GM21717 (cell line): ENCODE data around the gene AGTPBP1.
"Not testable (repeated sequence)": the region's sequence is repeated elsewhere in the genome, so short reads cannot be mapped to it uniquely, and the experiment has no call there.

Experiments used
- ATAC-seq: cut with Tn5 transposase; IDR thresholded peaks from one replicate; pipeline ENCODE4 v1.9.1; 2021; ENCODE audit warnings: mild to moderate bottlenecking, moderate library complexity; ENCODE audit not compliant: unreplicated experiment

The AGTPBP1 gene

DNA sequence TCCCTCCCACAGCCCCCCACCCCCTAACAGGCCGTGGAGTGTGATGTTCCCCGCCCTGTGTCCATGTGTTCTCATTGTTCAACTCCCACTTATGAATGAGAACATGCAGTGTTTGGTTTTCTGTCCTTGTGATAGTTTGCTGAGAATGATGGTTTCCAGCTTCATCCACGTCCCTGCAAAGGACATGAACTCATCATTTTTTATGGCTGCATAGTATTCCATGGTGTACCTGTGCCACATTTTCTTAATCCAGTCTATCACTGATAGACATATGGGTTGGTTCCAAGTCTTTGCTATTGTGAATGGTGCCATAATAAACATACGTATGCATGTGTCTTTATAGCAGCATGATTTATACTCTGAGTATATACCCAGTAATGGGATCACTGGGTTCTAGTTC, 23.9 kb downstream of the AGTPBP1 start:
- ATAC-seq: not testable (repeated sequence)

DNA sequence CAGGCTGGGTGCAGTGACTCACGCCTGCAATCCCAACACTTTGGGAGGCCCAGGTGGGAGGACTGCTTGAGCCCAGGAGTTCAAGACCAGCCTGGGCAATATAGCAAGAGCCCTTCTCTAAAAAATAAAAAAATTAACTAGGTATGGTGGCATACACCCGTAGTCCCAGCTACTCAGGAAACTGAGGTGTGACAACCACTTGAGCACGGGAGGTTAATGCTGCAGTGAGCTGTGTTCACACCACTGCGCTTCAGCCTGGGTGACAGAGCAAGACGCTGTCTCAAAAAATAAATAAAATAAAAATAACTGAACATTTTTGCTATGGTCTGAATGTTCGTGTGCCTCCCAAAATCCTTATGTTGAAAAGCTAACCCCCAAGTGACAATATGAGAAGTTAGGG, 24.5 kb downstream of the AGTPBP1 start:
- no peak for ATAC-seq

DNA sequence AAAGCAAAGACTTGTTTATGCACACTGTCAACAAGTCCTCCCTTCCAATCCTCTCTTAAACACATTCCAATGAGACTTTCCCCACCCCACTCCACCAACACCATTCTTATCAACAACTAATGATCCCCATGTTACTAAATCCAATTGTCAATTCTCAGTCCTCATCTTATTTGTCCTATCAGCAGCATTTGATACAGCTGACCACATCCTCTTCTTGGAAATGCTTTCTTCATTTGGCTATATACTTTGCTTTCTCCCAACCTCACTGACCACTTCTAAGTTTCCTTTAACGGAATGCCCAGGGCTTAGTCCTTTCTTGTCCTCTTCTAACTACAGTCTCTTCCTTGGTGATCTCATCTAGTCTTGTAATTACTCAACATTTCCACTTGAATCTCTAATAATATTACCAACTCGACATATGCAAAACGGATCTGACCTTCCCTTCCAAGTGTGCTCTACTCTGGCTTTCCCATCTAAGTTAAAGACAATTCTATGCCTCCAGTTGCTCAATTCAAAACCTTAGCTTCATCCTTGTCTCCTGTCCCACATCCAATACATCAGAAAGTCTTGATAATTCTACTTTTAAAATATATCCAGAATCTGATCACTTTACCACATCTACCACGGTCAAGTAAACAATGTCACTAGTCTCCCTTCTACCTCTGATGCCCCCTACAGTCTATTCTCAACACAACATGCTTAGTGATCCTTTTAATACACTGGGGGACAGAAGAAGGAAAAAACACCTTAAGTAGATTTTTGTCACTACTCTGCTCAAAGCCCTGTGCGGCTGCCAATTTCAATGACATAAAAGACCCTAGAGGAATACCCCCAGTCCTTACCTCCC, 25.5 kb downstream of the AGTPBP1 start:
- no peak for ATAC-seq

DNA sequence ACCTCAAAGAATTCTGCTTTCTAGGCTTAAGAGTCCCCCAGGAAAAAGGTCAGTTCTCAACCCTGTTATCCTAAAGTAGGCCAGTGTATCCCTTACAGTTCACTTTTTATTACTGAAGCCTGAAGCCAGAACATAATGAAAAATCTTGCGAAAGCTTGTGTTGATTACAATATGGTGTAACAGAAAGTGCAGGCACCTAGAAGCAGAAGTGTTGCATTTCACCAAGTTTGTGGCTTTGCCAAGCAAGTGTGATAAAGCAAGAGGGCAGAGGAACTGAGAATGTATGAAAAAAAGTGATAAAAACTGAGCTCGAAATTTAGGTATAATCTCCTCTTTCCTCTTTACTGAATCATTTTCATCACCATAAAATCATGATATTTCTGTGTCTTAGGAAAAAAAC, 26.2 kb downstream of the AGTPBP1 start:
- peak; percentile 58 for ATAC-seq

DNA sequence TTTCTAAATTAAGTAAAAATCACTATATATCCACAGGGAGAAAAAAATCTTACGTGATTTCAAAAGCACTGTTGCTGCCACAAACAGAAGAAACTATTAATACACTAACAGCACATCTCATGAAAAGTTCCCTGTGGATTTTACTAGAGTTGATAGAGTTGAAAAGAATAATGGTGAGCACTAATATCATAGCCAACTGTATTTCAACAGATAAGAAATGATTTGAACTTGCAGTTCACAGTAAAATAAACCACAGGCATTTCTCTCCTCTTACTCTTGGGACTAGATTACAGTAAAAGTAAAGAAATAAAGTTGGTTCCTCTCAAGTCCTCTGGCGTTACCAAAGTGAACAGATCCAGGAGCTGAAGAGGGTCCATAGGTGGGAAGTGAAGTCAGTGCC, 27.9 kb downstream of the AGTPBP1 start:
- ATAC-seq: no peak

DNA sequence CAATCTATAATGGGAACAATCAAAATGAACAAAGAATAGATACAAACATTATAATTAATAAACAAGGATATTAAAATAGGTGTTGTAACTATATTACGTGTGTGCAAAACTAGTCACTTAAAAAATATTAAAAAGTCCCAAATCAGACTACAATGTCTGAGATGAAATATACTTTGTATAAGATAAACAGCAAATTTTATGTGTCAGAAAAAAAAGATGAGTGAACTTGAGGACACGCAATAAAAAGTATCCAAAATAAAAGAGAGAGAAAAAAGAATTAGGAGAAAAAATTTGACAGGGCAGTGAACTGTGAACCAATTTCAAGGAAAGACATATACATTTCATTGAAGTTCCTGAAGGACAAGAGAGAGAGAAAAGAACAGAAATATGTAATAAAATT, 37.0 kb downstream of the AGTPBP1 start:
- ATAC-seq: no peak

DNA sequence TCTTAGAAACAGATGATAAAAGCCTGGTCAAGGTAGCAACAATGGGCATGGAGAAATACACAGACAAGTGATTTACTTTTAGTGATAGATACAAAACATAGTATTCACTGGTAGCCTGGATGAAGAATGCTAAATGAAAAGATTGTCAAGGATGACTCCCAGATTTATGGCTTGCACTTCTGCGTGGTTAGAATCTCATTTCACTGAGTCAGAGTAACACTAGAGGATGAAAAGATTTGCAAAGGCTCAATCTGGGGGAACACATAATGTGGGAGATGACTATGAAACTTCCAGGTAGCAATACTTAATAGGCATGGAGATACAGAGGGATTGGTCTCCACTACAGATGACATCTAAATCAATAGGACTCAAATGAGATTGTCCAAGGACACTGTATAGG, 38.4 kb downstream of the AGTPBP1 start:
- no peak for ATAC-seq

DNA sequence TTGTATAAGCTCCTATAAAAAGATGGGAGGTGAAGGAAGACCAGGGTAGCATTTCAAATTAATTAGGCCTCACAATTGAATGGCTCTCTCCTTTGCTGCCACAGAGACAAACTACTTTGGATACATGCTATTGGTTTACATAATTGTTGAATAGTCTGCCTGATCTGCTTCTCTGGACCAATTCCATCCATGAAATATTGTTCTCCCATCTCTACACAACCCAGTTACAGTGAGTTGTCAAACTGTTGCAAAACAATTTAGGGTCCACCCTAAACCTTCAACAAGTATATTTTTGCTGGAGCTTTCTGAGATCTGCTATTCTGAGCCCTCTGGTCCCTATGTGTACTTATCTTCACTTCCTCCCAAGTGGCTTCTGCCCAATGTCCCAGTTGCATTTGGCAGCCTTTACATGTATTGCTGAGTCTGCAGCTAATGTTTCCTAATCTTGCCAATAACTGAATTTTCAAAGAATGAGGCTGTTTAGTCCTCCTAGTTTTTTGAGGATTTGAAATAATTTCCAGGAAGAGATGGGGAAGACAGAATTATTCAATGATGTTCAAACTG, 38.9 kb downstream of the AGTPBP1 start:
- ATAC-seq: no peak

DNA sequence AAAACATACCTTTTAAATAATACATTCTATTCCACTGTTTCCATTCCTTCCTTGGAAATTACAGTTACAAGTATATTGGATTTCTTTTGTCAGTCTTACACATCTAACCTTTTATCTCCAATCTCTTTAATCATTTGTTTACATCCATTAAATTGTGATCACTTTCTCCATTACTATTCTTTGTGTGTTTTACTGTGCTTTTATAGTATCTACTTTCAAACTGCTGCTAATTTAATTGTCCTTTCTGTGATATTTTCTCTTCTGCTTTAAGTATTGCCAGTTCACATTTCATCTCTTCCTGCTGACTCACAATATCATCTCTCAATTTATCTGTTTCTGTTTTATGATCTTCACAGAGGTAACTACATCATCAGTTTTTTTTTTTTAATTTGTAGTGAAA, 39.6 kb downstream of the AGTPBP1 start:
- ATAC-seq: no peak

DNA sequence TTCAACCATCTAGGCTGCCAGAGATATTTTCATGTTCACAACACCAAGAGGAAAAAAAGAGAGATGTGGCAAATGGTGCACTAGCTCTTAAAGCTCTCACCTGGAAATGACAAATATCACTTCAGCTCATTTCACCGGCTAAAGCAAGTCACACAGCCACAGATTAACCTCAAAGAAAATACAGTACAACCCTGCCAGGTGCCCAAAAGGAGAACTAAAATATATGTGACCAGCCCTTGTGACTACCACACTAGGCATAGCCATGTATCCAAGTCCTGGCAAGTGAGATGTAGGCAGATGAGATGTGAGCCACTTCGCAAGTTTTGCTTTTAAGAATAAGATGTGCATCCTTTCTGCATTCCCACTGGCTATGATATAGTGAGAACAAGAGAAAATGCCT, 41.4 kb downstream of the AGTPBP1 start:
- ATAC-seq: no peak

DNA sequence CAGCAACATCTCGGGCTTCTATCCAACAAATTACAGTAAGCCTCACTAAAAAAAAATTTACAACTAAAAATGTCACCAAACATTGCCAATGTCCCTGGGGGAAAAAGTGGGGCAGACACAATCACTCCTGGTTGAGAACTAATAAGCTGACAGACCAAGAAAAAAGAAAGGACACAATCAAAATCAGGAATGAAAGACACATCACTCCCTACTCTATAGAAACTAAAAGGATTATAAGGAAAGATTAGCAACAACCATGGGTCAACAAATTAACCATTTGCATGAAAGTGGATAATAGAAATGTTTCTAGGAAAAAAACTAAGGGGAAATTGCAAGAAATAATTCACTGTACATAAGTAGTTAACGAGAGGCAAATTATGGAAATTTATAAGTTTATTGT, 53.4 kb downstream of the AGTPBP1 start:
- no peak for ATAC-seq

DNA sequence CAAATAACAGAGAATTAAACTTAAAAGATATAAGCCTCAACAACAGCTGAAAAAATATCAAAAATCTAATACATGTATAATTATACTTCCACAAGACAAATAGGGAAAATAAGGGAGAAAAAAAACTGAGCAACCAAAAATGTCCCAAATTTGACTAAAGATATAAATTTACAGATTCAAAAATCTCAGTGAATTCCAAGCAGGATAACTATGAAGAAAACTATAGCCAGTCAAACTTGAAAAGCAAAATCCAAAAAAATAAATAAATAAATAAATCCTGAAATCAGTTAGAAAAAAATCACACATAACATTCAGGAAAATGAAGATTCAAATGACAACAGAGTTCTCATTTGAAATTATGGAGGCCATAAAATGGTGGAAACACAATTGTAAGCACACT, 56.7 kb downstream of the AGTPBP1 start:
- no peak for ATAC-seq

DNA sequence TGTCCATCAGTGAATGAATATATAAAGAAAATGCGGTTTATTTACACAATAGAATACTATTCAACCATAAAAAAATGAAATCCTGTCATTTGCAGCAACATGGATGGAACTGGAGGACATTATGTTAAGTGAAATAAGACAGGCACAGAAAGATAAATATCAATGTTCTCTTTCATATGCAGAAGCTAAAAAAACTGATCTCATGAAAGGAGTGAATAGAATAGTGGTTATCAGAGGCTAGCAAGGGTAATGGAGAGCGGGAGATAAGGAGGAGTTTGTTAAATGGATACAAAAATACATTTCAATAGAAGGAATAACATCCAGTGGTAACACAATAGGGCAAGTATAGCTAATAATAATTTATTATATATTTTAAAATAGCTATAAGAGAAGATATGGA, 65.0 kb downstream of the AGTPBP1 start:
- no peak for ATAC-seq

DNA sequence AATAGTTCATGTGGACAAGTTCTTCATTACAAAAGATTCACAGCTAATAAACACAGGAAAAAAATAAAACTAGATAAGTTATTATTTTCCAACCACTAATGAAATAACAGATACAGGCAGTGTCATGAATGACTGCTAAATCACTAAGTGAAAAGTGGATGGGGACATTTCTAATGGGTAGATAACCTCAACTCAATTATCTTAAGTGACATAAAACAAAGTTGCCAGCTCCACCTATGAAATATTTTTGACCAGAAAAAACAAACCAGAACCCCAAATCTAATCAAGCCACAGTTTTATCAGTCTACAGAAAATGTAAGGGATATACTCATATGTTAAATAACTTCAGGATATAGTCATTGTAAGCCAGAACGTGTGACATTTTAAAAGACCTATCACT, 74.4 kb downstream of the AGTPBP1 start:
- no peak for ATAC-seq

DNA sequence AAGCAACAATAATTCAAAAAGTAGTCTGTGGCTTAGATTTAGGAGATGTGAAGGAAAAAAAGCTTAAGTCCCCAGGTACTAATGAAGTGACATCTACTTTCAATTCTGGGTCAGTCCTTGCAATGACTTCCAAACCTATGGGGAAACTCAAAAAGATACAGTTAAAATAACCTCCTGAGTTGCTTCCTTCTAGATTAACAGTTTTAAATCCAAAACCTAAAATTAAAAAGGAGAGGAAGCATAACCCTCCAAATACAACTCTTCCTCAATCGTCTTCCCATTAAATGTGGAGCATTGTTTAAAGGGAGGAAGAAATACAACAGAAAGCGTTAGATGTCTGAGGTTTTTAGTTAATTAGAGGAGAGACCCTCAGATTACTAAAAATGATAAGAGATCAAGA, 75.7 kb downstream of the AGTPBP1 start:
- ATAC-seq: no peak

DNA sequence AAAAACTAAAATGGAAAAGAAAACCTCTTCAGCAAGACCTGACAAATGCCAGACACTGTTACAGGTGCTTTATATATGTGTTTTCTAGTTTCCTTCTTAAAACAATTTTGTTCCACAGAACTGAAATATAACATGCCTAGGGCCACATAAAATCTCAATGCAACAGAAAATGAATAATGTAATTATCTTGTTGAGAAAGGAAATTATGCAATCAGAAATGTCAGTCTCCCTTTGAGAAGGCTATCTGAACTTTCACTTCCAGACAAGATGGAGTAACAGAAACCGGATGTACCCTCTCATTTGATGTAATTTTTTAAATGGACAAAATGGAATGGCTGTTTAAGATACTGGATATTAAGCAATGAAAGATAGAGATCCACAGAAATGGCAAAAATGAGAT, 79.2 kb downstream of the AGTPBP1 start:
- ATAC-seq: no peak

DNA sequence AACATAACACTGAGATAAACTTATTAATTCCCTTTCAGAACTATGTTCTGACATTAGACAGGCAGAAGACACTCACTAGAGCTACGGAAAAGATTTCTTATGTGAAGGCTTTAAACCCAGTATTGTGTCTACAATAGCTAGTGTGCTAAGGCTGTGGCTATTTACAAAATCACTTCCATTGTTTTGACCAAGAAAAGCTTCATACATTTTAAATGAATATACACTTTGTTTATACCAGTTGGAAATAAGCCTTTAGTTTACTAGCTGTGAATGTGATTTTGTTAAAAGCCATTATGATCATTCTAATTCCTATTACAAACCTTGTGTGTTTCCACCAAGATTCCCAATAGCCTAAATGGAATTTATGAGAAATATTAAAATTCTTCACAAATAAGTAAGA, 83.0 kb downstream of the AGTPBP1 start:
- no peak for ATAC-seq

DNA sequence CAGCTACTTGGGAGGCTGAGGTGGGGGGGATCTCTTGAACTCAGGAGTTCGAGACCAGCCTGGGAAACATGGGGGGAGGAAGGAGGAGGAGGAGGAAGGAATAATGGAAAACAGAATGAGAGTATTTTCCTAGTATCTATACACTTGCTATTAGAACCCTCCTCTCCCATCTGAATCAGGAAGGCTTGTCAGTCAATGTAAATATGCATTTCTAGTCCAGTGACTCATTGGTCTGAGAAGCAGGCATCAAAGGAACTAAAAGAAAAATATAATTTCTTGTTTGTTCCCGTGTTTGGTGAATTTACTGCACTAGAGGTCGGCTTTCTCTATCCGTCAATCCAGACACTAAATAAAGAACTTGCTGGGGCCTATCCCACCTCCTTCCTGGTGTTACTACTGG, 88.6 kb downstream of the AGTPBP1 start:
- ATAC-seq: no peak

DNA sequence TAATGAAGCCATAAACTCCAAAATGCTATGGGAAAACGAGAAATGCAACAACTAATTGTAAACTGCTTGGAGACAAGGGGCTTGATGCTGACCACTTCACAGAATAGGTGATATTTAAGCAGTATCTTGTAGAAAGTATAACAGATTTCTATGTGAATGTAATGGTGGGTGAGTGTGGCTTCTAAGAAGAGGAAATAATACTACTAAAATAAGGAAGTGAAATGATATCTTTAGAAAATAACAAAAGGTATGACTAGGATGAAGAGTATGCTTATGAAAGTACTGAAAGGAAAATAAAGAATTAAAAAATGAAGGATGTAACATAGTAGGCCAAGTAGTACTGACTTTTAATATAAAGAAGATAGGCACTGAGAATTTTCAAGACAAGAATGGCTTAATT, 94.2 kb downstream of the AGTPBP1 start:
- ATAC-seq: peak; percentile 85

DNA sequence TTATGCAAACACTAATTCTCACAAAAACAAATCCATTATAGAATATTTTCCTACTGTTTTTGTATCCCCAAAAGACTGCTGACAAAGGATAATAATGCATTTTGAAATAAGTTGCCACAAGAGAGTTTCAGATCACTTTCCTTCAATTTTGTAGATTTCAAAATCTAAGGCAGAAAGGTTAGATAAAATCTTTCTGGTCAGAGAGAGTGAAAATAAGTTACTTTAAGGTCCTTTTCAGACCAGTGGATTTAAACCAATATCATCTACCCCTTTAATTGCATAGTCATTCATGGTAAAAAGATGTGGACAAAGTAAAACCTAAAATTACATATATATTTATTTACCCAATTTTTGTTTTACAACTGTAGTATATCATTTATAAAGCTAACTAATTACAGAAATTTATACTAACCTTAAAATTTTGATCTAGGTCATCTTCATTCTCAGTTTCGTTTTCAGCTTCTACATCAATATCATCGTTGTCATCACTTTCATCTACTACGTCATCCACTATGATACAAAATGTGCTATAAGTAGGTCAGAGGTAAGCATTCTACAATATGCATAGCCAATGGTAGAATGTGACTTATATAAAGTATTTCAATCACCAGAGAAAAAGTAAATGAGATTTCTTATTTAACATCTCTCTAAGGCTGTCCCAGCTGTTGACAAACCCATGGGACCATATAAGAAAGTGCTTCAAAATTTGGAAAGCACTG, 95.7 kb downstream of the AGTPBP1 start:
- ATAC-seq: no peak

DNA sequence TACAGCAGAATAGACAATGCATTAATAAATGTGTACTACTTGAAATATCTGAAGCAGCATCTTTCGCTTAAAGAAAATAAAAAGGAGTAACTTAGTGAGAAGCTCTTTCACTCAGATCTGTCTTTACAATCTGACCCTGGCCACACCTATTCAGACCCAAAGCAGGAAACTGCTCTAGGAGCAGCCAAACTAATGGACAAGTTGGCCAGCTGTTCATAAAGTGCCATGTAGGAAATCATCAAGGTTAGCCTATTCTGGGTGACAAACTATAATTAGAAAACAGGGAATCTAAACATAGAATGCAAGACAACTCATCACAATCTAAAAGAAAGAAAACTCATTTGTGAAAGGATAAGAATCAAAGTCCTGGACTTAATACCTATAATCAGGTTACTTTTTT, 101.3 kb downstream of the AGTPBP1 start:
- no peak for ATAC-seq

DNA sequence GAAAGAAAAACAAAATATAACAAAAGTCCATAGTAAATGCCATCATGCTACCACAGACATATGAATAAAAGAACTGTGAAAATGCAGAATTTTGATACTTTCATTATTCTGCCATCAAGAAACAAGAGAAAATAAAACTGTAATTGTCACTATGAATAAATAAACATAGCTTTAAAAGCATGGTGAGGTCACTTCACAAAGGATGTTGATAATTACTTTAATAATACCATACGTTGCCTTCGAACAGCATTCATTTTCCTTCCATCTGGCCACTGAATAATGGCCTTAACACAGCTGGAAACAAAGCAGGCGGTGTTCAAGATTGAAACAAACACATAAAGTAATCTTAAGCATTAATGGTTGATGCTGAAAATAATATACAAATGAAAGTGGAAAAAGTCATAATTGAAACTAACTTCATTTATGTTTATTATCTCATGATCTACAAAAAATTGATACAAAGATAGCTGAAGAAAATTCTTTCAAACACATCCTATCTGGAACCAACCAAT, 102.0 kb downstream of the AGTPBP1 start:
- ATAC-seq: no peak
